Sigmoid colon (tissue), 7 donors: ENCODE results near the gene BMP5. TPM values are rescaled to one million over a fixed set of nuclear protein-coding genes. Genes with fewer than 3 reads are reported as not detected.

Experiments used
- DNase-seq: peaks from one replicate; pipeline ENCODE4 v3.0.0-alpha.2; 2019
- H3K27ac ChIP-seq, 4 donors: fragments of 200-600 bp; sonication (generic); one replicate each; pipeline ENCODE4 v1.5.1; 2016 to 2019; ENCODE audit warnings: mild to moderate bottlenecking in 1 of 4
- H3K27me3 ChIP-seq, 3 donors: fragments of 200-600 bp; sonication (generic); one replicate each; pipeline ENCODE4 v1.5.1; 2019; ENCODE audit warnings: mild to moderate bottlenecking in 1 of 3
- H3K36me3 ChIP-seq, 4 donors: fragments of 200-600 bp; sonication (generic); one replicate each; pipeline ENCODE4 v1.5.1; 2016 to 2019
- H3K4me1 ChIP-seq, 4 donors: fragments of 200-600 bp; sonication (generic); one replicate each; pipeline ENCODE4 v1.5.1; 2017 to 2019
- H3K4me3 ChIP-seq, 4 donors: fragments of 200-600 bp; sonication (generic); one replicate each; pipeline ENCODE4 v1.5.1; 2017 to 2019; ENCODE audit warnings: mild to moderate bottlenecking in 2 of 4, moderate library complexity in 1 of 4
- H3K9me3 ChIP-seq, 4 donors: fragments of 200-600 bp in 3 of 4; sonication (generic) in 3 of 4; one replicate each; pipeline versions ENCODE4 v1.5.1 to v1.6.1; 2013 to 2019
- EP300 ChIP-seq, 4 donors: sonication (generic); formaldehyde crosslinking; IDR thresholded peaks; one replicate each; pipeline ENCODE4 v1.6.1; 2017; ENCODE audit warnings: antibody characterized with exemption in 4 of 4
- POLR2A ChIP-seq, 2 donors: fragments of 450-650 bp; IDR thresholded peaks; one replicate each; pipeline ENCODE4 v1.6.1; 2016; ENCODE audit warnings: antibody characterized with exemption in 2 of 2, mild to moderate bottlenecking in 2 of 2, moderate library complexity in 2 of 2
- POLR2AphosphoS5 ChIP-seq, 4 donors: sonication (generic); formaldehyde crosslinking; IDR thresholded peaks; one replicate each; pipeline ENCODE4 v1.6.1; 2017; ENCODE audit warnings: antibody characterized with exemption in 4 of 4
- whole genome bisulfite sequencing, 2 donors: extraction: QIAGEN DNeasy Blood & Tissue Kit; methylation state at CpG; one replicate each; pipeline ENCODE4 v1.1.7; 2013; 5-methylcytosine and 5-hydroxymethylcytosine counted together
- intact Hi-C: fragments of 100-400 bp; cut with DNase I; formaldehyde crosslinking; loops from one replicate; pipeline ENCODE4 v1.15.1; 2023
- polyA plus RNA-seq, 3 donors: library from polyadenylated mRNA; stranded (reverse); fragments of 200-250 nt; gene quantifications; one replicate each; pipeline ENCODE4 v1.2.3, GENCODE V29; 2013
- total RNA-seq, 4 donors: library from RNA; depleted of rRNA; stranded (reverse); fragments of >200 nt; gene quantifications; one replicate each; pipeline ENCODE4 v1.1.0, GENCODE V29; 2016
- TF ChIP-seq, protein P1 (sequence below), 4 experiments: fragments of 450-650 bp in 3 of 4; fragments of 200-600 bp in 1 of 4; IDR thresholded peaks; one replicate each; pipeline ENCODE4 v1.5.1; 2016 to 2019; ENCODE audit warnings: antibody characterized with exemption in 4 of 4, mild to moderate bottlenecking in 3 of 4, moderate library complexity in 2 of 4
- donor health status: healthy with polysubstance abuse.
- donor health status: Bipolar disorder and iron deficiency.
- donor health status: healthy.

The BMP5 gene
- total and polyA plus RNA-seq, 7 donors: under 0.01 to 2.4 (median 0.76) TPM; not detected in 2

GRCh38 chr6:55774286-55775028 lies 100.9 kb downstream of the BMP5 start:
- Histone ChIP-seq H3K27me3 (no peaks in the 10 kb centered on the region), H3K9me3 (no peaks in the 10 kb centered on the region), H3K4me1 (peaks cover 0 to 3% (median 0%) of the 10 kb centered on the region in 4 donors), H3K27ac (no peak overlapping the region), H3K4me3 (no peak overlapping the region), H3K36me3 (no peaks in the 10 kb centered on the region)
- DNase-seq: no peak
- TF ChIP-seq EP300 (IDR thresholded peaks at IDR 0.05) (no peak), POLR2A (IDR thresholded peaks at IDR 0.05) (no peak), POLR2AphosphoS5 (IDR thresholded peaks at IDR 0.05) (no peak)
- TF ChIP-seq, protein P1, sequence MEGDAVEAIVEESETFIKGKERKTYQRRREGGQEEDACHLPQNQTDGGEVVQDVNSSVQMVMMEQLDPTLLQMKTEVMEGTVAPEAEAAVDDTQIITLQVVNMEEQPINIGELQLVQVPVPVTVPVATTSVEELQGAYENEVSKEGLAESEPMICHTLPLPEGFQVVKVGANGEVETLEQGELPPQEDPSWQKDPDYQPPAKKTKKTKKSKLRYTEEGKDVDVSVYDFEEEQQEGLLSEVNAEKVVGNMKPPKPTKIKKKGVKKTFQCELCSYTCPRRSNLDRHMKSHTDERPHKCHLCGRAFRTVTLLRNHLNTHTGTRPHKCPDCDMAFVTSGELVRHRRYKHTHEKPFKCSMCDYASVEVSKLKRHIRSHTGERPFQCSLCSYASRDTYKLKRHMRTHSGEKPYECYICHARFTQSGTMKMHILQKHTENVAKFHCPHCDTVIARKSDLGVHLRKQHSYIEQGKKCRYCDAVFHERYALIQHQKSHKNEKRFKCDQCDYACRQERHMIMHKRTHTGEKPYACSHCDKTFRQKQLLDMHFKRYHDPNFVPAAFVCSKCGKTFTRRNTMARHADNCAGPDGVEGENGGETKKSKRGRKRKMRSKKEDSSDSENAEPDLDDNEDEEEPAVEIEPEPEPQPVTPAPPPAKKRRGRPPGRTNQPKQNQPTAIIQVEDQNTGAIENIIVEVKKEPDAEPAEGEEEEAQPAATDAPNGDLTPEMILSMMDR (IDR thresholded peaks at IDR 0.05): no peak
- 76 to 78% methylated on average over 5 of the region's 5 CpGs for WGBS, 2 donors
- intact Hi-C loops: no loop called here

- TF ChIP-seq EP300 (IDR thresholded peaks at IDR 0.05) (no peak), POLR2AphosphoS5 (IDR thresholded peaks at IDR 0.05) (no peak), POLR2A (IDR thresholded peaks at IDR 0.05) (no peak)
- TF ChIP-seq, protein P1 (IDR thresholded peaks at IDR 0.05): no peak
- intact Hi-C loops: no loop called here
- H3K36me3 ChIP-seq: no peaks in the 10 kb centered on the region
- no peaks in the 10 kb centered on the region for H3K27me3 ChIP-seq
- no peaks in the 10 kb centered on the region for H3K9me3 ChIP-seq
- no peak overlapping the region for H3K4me3 ChIP-seq
- 86 to 93% methylated on average over 9 of the region's 9 CpGs for WGBS, 2 donors
- peaks cover 0 to 3% (median 0%) of the 10 kb centered on the region in 4 donors for H3K4me1 ChIP-seq
- DNase-seq: no peak
- H3K27ac ChIP-seq: no peak overlapping the region
Measured at GRCh38 chr6:55773620-55774216, 101.7 kb downstream of the BMP5 start.

DNA sequence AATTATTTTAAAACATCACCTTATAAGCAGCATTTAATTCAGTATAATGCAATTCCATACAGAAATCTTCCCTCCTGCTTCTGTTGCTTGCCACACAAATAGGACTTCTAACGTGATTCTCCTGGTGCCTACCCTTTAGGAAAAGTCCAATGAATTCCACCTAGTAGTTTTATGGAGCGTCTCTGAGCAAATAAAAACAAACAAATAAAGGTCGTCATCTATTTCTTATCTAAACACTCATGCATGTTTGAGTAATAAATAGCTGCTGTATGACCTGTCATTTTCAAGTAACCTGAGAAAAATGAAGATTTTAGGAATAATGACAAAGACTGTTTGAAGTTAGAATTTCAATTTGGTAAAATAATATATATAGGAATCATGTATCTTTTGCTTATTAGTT lies 102.7 kb downstream of the BMP5 start:
- no peaks in the 10 kb centered on the region for H3K9me3 ChIP-seq
- no peak overlapping the region for H3K27ac ChIP-seq
- no peak for DNase-seq
- no peaks in the 10 kb centered on the region for H3K36me3 ChIP-seq
- intact Hi-C loops: no loop called here
- TF ChIP-seq, protein P1 (IDR thresholded peaks at IDR 0.05): no peak
- TF ChIP-seq POLR2A (IDR thresholded peaks at IDR 0.05): no peak
- H3K4me1 ChIP-seq: peaks cover 0 to 3% (median 0%) of the 10 kb centered on the region in 4 donors
- no peaks in the 10 kb centered on the region for H3K27me3 ChIP-seq
- no peak overlapping the region for H3K4me3 ChIP-seq
- 27 to 65% methylated on average over 3 of the region's 3 CpGs for WGBS, 2 donors

DNA sequence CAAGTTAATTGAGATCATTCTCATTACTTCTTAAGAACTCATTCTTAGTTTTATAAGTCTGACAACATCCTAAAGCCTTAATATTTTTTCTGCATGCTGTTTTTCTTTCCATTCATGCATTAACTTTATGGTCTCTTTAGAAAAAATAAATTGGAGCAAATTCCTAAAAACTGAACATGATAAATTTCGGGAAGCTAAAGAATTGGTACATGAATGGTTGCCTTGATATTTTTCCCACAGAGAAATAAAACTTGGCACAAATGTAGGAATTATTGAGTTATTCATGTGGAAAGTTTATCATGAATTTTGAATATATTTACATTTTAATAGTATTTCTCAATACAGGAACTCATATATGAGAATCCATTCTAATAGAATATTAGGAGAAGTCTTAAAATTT lies 115.9 kb downstream of the BMP5 start:
- H3K27me3 ChIP-seq: no peaks in the 10 kb centered on the region
- no peaks in the 10 kb centered on the region for H3K9me3 ChIP-seq
- H3K36me3 ChIP-seq: no peaks in the 10 kb centered on the region
- no peak for DNase-seq
- no peaks in the 10 kb centered on the region for H3K4me1 ChIP-seq
- WGBS, 2 donors: 90 to 92% methylated on average over 1 of the region's 1 CpG
- H3K4me3 ChIP-seq: no peak overlapping the region
- no peak for TF ChIP-seq EP300 (IDR thresholded peaks at IDR 0.05)
- TF ChIP-seq POLR2AphosphoS5 (IDR thresholded peaks at IDR 0.05): no peak
- TF ChIP-seq, protein P1 (IDR thresholded peaks at IDR 0.05): no peak
- TF ChIP-seq POLR2A (IDR thresholded peaks at IDR 0.05): no peak
- no peak overlapping the region for H3K27ac ChIP-seq
- intact Hi-C loops: no loop called here
